K562 (cell line): ENCODE results near the gene SAMD4A. TPM values are rescaled to one million over a fixed set of nuclear protein-coding genes. Genes with fewer than 3 reads are reported as not detected.

Source experiments
- ATAC-seq: fragments of 200-7000 bp; cut with Tn5 transposase; 3 replicates; pipeline ENCODE4 v1.9.1; 2020; ENCODE audit warnings: moderate library complexity
- BruUV-seq: library from RNA; stranded (reverse); fragments of 400-500 nt; replicated peaks from 2 replicates; lab custom pipeline; 2021; lab: Mats Ljungman, UMichigan
- CTCF ChIA-PET: fragments of 300-600 bp; formaldehyde crosslinking; extraction: SDS; loops from one replicate; lab custom pipeline; 2021; ENCODE audit warnings: low intra/inter-chr PET ratio; lab: Yijun Ruan, JAX
- POLR2A ChIA-PET: fragments of 300-600, 350-650 bp; sonication (Branson Sonifier 250); formaldehyde crosslinking; extraction: SDS; loops from one replicate; lab custom pipeline; 2021; ENCODE audit warnings: antibody characterized with exemption, inconsistent platforms; lab: Yijun Ruan, JAX
- DNase-seq, 4 experiments: peaks; one replicate each; pipeline versions ENCODE4 v3.0.0 to v3.0.0-alpha.2; 2011 to 2018; ENCODE audit warnings: low spot score in 3 of 4, mixed read lengths in 3 of 4; ENCODE audit errors: extremely low read depth in 1 of 4
- FAIRE-seq: peaks from 2 replicates; lab custom pipeline; 2011; peaks lifted over from hg19 to GRCh38; lab: Jason Lieb, UNC
- H2AFZ ChIP-seq: 2 replicates; pipeline ENCODE4 v1.6.0; 2011; ENCODE audit warnings: low read depth, low read length, control low read depth, inconsistent platforms
- H3K27ac ChIP-seq: fragments of 200-600 bp; 3 replicates; pipeline ENCODE4 v1.8.0; 2011; ENCODE audit warnings: low read depth, mild to moderate bottlenecking, control low read depth, inconsistent platforms, low read length, moderate library complexity, mixed read lengths; ENCODE audit errors: extremely low read depth
- H3K27me3 ChIP-seq, 2 experiments: fragments of 300-600 bp in 1 of 2; 2 replicates in 1 of 2; 3 replicates in 1 of 2; pipeline versions ENCODE4 v1.6.0 to v1.8.0; 2011; ENCODE audit warnings: inconsistent platforms in 2 of 2, low read length in 2 of 2, mild to moderate bottlenecking in 1 of 2, mixed read lengths in 1 of 2, moderate library complexity in 1 of 2; ENCODE audit not compliant: control insufficient read depth in 2 of 2, insufficient read depth in 2 of 2
- H3K36me3 ChIP-seq: fragments of 300-600 bp; 3 replicates; pipeline ENCODE4 v1.8.0; 2011; ENCODE audit warnings: mild to moderate bottlenecking, low read length, inconsistent platforms; ENCODE audit not compliant: control insufficient read depth, insufficient read depth
- H3K4me1 ChIP-seq, 2 experiments: fragments of 200-600 bp in 1 of 2; replicated peaks in 1 of 2; 2 replicates in 1 of 2; 3 replicates in 1 of 2; pipeline versions ENCODE4 v1.5.1 to v1.8.0; 2011; ENCODE audit warnings: inconsistent platforms in 2 of 2, low read length in 2 of 2, mild to moderate bottlenecking in 1 of 2, mixed read lengths in 1 of 2, moderate library complexity in 1 of 2; ENCODE audit not compliant: control insufficient read depth in 2 of 2, insufficient read depth in 2 of 2
- H3K4me2 ChIP-seq: 2 replicates; pipeline ENCODE4 v1.6.1; 2011; ENCODE audit warnings: low read length, control low read depth, inconsistent platforms, mixed read lengths; ENCODE audit not compliant: insufficient read depth
- H3K4me3 ChIP-seq: fragments of 200-600 bp; sonication (generic), shearing (Covaris generic); 2 replicates; pipeline ENCODE4 v1.5.1; 2016; ENCODE audit warnings: control low read depth, inconsistent platforms
- H3K79me2 ChIP-seq: fragments of 200-600 bp; 3 replicates; pipeline ENCODE4 v1.8.0; 2011; ENCODE audit warnings: low read length, inconsistent platforms; ENCODE audit not compliant: control insufficient read depth, insufficient read depth
- H3K9ac ChIP-seq, 2 experiments: 2 replicates each; pipeline versions ENCODE4 v1.6.0 to v1.6.1; 2011; ENCODE audit warnings: low read depth in 2 of 2, low read length in 2 of 2, control low read depth in 1 of 2, inconsistent platforms in 1 of 2, mild to moderate bottlenecking in 1 of 2, mixed read lengths in 1 of 2; ENCODE audit not compliant: insufficient read depth in 1 of 2
- H3K9me1 ChIP-seq: one replicate; pipeline ENCODE4 v1.6.0; 2011; ENCODE audit warnings: inconsistent platforms, mild to moderate bottlenecking, low read length, moderate library complexity; ENCODE audit not compliant: control insufficient read depth, insufficient read depth
- H3K9me3 ChIP-seq: replicated peaks from 2 replicates; pipeline ENCODE4 v1.5.1; 2011; ENCODE audit warnings: low read depth, low read length, inconsistent platforms; ENCODE audit not compliant: control insufficient read depth, insufficient read depth
- H4K20me1 ChIP-seq: replicated peaks from 2 replicates; pipeline ENCODE4 v1.6.1; 2011; ENCODE audit warnings: low read length, inconsistent platforms, mixed read lengths; ENCODE audit not compliant: control insufficient read depth, insufficient read depth
- HDAC8 ChIP-seq: fragments of 450-650 bp; IDR thresholded peaks from 2 replicates; pipeline ENCODE4 v1.6.1; 2016; ENCODE audit warnings: mild to moderate bottlenecking, missing genetic modification characterization, moderate library complexity, missing compliant biosample characterization
- HEY1 ChIP-seq: fragments of 250-450 bp; sonication (Bioruptor Pico); IDR thresholded peaks from 2 replicates; pipeline ENCODE4 v1.5.0; 2020; ENCODE audit warnings: mild to moderate bottlenecking, moderate library complexity, borderline replicate concordance
- PCBP2 ChIP-seq: fragments of 200-400 bp; formaldehyde crosslinking; IDR thresholded peaks from 2 replicates; pipeline ENCODE4 v1.6.1; 2018; ENCODE audit warnings: low read length, low read depth, mild to moderate bottlenecking, moderate library complexity; ENCODE audit not compliant: poor library complexity, severe bottlenecking
- RBM34 ChIP-seq: fragments of 200-400 bp; formaldehyde crosslinking; IDR thresholded peaks from 2 replicates; pipeline ENCODE4 v1.6.1; 2018; ENCODE audit warnings: low read length, borderline replicate concordance; ENCODE audit not compliant: insufficient read depth
- TCFL5 ChIP-seq: fragments of 250-450 bp; sonication (Bioruptor Pico); conservative IDR thresholded peaks from 2 replicates; pipeline ENCODE4 v1.6.1; 2021; ENCODE audit warnings: mild to moderate bottlenecking, moderate library complexity, matching md5 sums
- ZFPM2 ChIP-seq: fragments of 250-450 bp; sonication (Bioruptor Pico); IDR thresholded peaks from 2 replicates; pipeline ENCODE4 v1.5.1; 2022; ENCODE audit warnings: mild to moderate bottlenecking
- WGBS: fragments of 100-300 bp; shearing (Covaris generic); methylation state at CpG from one replicate; pipeline ENCODE4 v1.1.6; 2016; ENCODE audit warnings: low coverage, mixed read lengths; ENCODE audit not compliant: insufficient coverage; ENCODE audit errors: missing lambda C conversion rate; 5-methylcytosine and 5-hydroxymethylcytosine counted together
- in situ Hi-C: fragments of 300-500 bp; cut with MboI; formaldehyde crosslinking; loops from 4 replicates; pipeline ENCODE4 v1.15.0; 2018; ENCODE audit warnings: inconsistent platforms, mixed read lengths
- intact Hi-C: fragments of 100-400 bp; cut with micrococcal nuclease; formaldehyde crosslinking; loops from 2 replicates; pipeline ENCODE4 v1.14.2; 2022
- polyA plus RNA-seq, 8 experiments: library from polyadenylated mRNA; depleted of rRNA in 4 of 8; stranded (reverse) in 5 of 8; unstranded in 3 of 8; fragments of >200 nt; fragmentation: Nextera tagmentation in 2 of 8; fragmentation: Illumina TruSeq in 1 of 8; extraction: Ambion mirVana in 2 of 8; extraction: Trizol in 1 of 8; gene quantifications; 2 replicates each; pipeline versions ENCODE4 v1.2.1 to v1.2.3, GENCODE V29; 2011 to 2014; ENCODE audit warnings: inconsistent platforms in 1 of 8, missing spikeins in 1 of 8
- total RNA-seq, 7 experiments: library from RNA; depleted of rRNA in 6 of 7; stranded (reverse); fragments of >200 nt in 6 of 7; fragmentation: Illumina TruSeq in 2 of 7; extraction: Trizol in 2 of 7; gene quantifications; 2 replicates each; pipeline versions ENCODE4 v1.2.1 to v1.2.3, GENCODE V29; 2011 to 2021; ENCODE audit warnings: low replicate concordance in 1 of 7
- TF ChIP-seq, protein P1 (sequence below): conservative IDR thresholded peaks from 2 replicates; pipeline ENCODE4 v1.6.1; 2011; ENCODE audit warnings: low read depth, mild to moderate bottlenecking, low read length; ENCODE audit not compliant: control insufficient read depth
- TF ChIP-seq, protein P2 (sequence below): fragments of 450-650 bp; conservative IDR thresholded peaks from 2 replicates; pipeline ENCODE4 v1.6.1; 2016; ENCODE audit warnings: missing genetic modification characterization, low read depth, mild to moderate bottlenecking, control low read depth, missing compliant biosample characterization
- TF ChIP-seq, protein P3 (sequence below): fragments of 200-800 bp; sonication (Bioruptor generic); IDR thresholded peaks from 2 replicates; pipeline ENCODE4 v1.6.1; 2017; ENCODE audit warnings: missing genetic modification characterization, missing compliant biosample characterization
- TF ChIP-seq, protein P4 (sequence below): fragments of 250-450 bp; sonication (Bioruptor Pico); IDR thresholded peaks from 2 replicates; pipeline ENCODE4 v1.8.0; 2021; ENCODE audit warnings: mild to moderate bottlenecking, moderate library complexity

Gene SAMD4A
- total and polyA plus RNA-seq, 9 of the 15 experiments (the other 6 are each of a cell fraction or from before 2014, with no cell fraction given) = 0.66 to 6.8 (median 3.3) TPM

DNA sequence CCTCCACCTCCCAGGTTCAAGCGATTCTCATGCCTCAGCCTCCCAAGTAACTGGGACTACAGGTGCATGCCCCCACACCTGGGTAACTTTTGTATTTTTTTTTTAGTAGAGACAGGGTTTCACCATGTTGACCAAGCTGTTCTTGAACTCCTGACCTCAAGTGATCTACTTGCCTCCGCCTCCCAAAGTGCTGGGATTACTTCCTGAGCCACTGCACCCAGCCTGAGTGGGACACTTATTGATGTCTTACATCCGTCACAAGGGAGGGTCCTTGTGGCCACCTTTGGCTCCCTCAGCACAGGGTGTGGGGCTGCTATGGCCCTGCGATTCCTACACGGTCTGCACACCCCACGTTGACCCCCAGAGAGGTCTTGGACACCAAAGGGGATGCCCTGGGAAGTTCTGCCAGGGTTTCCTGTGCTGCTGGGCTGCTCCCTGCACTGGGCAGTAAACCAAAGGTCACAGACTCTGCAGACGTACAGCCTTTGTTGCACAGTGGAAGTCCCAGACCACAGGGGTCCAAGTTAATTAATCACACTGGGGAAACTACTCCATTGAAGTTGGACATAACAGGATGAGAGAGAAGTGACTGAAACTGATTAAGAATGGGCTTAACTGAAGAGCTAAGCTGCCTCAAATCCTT is 95.7 kb downstream of the SAMD4A start (continued):
- TF ChIP-seq, protein P1, sequence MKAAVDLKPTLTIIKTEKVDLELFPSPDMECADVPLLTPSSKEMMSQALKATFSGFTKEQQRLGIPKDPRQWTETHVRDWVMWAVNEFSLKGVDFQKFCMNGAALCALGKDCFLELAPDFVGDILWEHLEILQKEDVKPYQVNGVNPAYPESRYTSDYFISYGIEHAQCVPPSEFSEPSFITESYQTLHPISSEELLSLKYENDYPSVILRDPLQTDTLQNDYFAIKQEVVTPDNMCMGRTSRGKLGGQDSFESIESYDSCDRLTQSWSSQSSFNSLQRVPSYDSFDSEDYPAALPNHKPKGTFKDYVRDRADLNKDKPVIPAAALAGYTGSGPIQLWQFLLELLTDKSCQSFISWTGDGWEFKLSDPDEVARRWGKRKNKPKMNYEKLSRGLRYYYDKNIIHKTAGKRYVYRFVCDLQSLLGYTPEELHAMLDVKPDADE = no peak
- TF ChIP-seq, protein P2, sequence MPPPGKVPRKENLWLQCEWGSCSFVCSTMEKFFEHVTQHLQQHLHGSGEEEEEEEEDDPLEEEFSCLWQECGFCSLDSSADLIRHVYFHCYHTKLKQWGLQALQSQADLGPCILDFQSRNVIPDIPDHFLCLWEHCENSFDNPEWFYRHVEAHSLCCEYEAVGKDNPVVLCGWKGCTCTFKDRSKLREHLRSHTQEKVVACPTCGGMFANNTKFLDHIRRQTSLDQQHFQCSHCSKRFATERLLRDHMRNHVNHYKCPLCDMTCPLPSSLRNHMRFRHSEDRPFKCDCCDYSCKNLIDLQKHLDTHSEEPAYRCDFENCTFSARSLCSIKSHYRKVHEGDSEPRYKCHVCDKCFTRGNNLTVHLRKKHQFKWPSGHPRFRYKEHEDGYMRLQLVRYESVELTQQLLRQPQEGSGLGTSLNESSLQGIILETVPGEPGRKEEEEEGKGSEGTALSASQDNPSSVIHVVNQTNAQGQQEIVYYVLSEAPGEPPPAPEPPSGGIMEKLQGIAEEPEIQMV (tag) = no peak
- no peak for TF ChIP-seq HEY1 (CRISPR knock-in tag)
- no peak for TF ChIP-seq ZFPM2 (CRISPR knock-in tag)
- no peak for TF ChIP-seq PCBP2
- TF ChIP-seq HDAC8 = no peak
- TF ChIP-seq, all 486 proteins: peak for 0

DNA sequence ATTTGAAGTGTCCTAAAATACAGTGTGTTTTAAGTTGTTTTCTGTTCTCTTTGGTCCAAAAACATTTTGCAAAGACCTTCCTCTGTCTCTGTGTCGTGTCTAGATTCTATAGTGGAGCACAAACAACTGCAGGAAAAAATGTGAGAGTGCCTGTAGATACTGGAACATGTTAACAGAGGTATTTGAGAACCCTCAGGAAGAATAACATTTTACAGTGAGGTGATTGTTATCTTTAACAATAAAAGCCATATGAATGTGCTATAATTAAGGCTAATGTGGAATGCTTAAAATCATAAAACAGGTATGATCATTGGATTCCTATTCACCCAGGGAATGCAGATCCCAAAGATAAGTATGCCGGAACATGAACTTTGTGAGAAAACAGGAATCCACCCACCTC is 98.0 kb downstream of the SAMD4A start:
- POLR2A ChIA-PET = no interaction called here
- Histone ChIP-seq H3K9ac (no peak overlapping the region), H3K9me3 (no peaks in the 10 kb centered on the region), H3K4me3 (no peak overlapping the region), H2AFZ (no peak overlapping the region), H3K9me1 (no peaks in the 10 kb centered on the region), H3K36me3 (no peaks in the 10 kb centered on the region), H3K79me2 (no peaks in the 10 kb centered on the region), H3K4me1 (no peaks in the 10 kb centered on the region), H3K27me3 (no peaks in the 10 kb centered on the region), H3K4me2 (no peak overlapping the region), H3K27ac (no peak overlapping the region), H4K20me1 (no peaks in the 10 kb centered on the region)
- TF ChIP-seq, protein P3, sequence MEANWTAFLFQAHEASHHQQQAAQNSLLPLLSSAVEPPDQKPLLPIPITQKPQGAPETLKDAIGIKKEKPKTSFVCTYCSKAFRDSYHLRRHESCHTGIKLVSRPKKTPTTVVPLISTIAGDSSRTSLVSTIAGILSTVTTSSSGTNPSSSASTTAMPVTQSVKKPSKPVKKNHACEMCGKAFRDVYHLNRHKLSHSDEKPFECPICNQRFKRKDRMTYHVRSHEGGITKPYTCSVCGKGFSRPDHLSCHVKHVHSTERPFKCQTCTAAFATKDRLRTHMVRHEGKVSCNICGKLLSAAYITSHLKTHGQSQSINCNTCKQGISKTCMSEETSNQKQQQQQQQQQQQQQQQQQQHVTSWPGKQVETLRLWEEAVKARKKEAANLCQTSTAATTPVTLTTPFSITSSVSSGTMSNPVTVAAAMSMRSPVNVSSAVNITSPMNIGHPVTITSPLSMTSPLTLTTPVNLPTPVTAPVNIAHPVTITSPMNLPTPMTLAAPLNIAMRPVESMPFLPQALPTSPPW (CRISPR knock-in tag) = no peak
- TF ChIP-seq RBM34 = no peak
- TF ChIP-seq, protein P4, sequence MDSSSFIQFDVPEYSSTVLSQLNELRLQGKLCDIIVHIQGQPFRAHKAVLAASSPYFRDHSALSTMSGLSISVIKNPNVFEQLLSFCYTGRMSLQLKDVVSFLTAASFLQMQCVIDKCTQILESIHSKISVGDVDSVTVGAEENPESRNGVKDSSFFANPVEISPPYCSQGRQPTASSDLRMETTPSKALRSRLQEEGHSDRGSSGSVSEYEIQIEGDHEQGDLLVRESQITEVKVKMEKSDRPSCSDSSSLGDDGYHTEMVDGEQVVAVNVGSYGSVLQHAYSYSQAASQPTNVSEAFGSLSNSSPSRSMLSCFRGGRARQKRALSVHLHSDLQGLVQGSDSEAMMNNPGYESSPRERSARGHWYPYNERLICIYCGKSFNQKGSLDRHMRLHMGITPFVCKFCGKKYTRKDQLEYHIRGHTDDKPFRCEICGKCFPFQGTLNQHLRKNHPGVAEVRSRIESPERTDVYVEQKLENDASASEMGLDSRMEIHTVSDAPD (CRISPR knock-in tag) = no peak
- no peak for TF ChIP-seq TCFL5
- FAIRE-seq (no peak), ATAC-seq (no peak), DNase-seq (no peak)
- WGBS = 62% methylated on average over 2 of the region's 2 CpGs
- in situ Hi-C loops (no loop called here), intact Hi-C loops (no loop called here)
- BruUV-seq = no TSS peak
- CTCF ChIA-PET = no interaction called here
